Epithelial cell of prostate (primary cell): Measurements from ENCODE around the gene MAP2.
"Not testable (repeated sequence)": the region's sequence is repeated elsewhere in the genome, so short reads cannot be mapped to it uniquely, and the experiment has no call there.

Experiments used
- DNase-seq: peaks from one replicate; pipeline ENCODE4 v3.0.0-alpha.2; 2011; ENCODE audit warnings: low read depth, low spot score
- H3K27ac ChIP-seq: fragments of 450-650 bp; 2 replicates; pipeline ENCODE4 v1.5.1; 2017; ENCODE audit warnings: mild to moderate bottlenecking

MAP2 gene

GRCh38 chr2:209578394-209579001, 154.7 kb downstream of the MAP2 start:
- DNase-seq, result no peak
- H3K27ac ChIP-seq, result no peak overlapping the region

DNA sequence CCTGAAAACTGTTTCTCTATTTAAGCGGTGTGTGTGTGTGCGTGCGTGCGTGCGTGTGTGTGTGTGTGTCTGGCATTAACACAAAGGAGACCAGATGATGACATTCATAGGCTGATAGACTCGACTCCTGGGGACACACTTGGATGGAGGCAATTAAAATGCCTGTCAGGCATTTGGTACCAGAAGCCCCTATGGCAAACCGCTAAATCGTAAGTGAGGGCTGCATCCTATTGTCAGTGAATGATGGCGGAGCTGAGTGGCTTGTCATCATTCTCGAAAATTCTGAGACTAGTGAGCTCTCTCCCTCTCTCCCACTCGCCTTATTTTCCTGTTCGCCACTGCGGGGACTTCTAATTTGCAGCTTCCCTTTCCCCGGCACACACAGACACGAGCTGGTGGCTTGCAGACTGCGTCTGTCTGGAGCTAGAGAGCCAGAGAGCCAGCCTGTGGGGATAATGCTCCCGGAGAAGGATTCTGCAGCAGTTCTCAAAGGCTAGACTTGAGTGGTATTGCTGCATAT, 155.4 kb downstream of the MAP2 start:
- DNase-seq, result no peak
- no peak overlapping the region for H3K27ac ChIP-seq

DNA sequence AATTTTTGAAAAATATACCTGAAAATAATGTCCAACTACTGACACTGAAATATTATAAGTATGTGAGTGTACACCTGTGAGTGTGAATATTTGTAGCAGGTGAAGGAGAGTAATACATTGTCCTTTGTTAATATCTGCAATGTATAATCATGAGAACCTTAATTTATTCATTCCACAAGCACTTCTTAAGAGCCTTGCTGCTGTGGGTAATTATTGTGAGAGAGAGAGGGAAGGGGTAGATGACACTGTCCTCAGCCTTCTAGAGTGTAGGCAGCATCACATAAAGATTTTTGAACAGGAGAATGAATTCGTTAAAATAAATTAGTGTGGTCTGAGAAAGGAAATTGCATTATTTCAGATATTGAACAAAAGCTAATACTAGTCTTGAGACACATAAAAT, 157.2 kb downstream of the MAP2 start:
- H3K27ac ChIP-seq, result no peak overlapping the region

GRCh38 chr2:209582281-209582680, 158.4 kb downstream of the MAP2 start:
- H3K27ac ChIP-seq, result no peak overlapping the region
- DNase-seq, result no peak

More for the DNA sequence above, 157.2 kb downstream of the MAP2 start:
- DNase-seq, result no peak

GRCh38 chr2:209584472-209584871, 160.6 kb downstream of the MAP2 start:
- no peak for DNase-seq
- no peak overlapping the region for H3K27ac ChIP-seq

- H3K27ac ChIP-seq, result no peak overlapping the region
- DNase-seq, result no peak
These were observed 161.1 kb downstream of the MAP2 start for GRCh38 chr2:209584915-209585314.

- no peak for DNase-seq
- no peak overlapping the region for H3K27ac ChIP-seq
These were observed 167.2 kb downstream of the MAP2 start for GRCh38 chr2:209591021-209591420.

- DNase-seq, result no peak
- no peak overlapping the region for H3K27ac ChIP-seq
These were observed 168.3 kb downstream of the MAP2 start for GRCh38 chr2:209592106-209592505.

DNA sequence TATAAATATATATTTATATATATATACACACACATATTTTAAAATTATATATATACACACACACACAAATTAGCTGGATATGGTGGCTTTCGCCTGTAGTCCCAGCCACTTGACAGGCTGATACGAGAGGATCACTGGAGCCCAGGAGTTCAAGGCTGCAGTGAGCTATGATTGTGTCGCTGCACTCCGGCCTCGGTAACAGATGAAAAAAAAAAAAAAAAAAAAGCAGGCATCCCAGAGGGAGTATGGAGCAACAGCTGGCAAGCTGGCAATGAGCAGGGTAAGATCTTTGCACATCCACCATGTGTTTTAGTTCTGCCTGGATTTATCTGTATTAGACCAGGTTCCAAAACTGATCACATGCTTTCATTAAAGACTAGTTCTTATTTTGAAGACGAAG, 170.1 kb downstream of the MAP2 start:
- DNase-seq, result no peak
- H3K27ac ChIP-seq, result no peak overlapping the region

GRCh38 chr2:209596262-209596661, 172.4 kb downstream of the MAP2 start:
- H3K27ac ChIP-seq, result no peak overlapping the region
- no peak for DNase-seq

- DNase-seq, H3K27ac ChIP-seq: not testable (repeated sequence)
These were observed 174.4 kb downstream of the MAP2 start for GRCh38 chr2:209598227-209598626.

GRCh38 chr2:209600341-209601171, 176.7 kb downstream of the MAP2 start:
- DNase-seq, result no peak
- H3K27ac ChIP-seq, result no peak overlapping the region

- DNase-seq, result no peak
- H3K27ac ChIP-seq, result no peak overlapping the region
These were observed 177.7 kb downstream of the MAP2 start for GRCh38 chr2:209601497-209601896.

- no peak overlapping the region for H3K27ac ChIP-seq
These were observed 178.4 kb downstream of the MAP2 start for GRCh38 chr2:209602259-209602658.

DNA sequence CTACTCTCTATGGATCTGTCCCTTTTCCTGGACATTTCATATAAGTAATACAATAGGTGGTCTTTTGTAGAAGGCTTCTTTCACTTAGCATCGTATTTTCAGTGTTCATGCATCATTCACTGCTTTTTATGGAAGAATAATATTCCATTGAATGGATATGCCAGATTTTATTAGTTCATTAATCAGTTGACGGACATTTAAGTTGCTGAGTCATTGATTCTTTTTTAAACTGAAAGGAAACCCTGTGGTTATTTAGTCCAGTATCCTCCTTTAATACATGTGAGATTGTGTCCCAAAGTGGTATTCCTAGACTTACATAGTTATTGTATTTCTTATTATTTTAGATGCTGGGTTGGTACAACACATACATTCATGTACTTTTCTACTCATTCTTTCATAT, 185.7 kb downstream of the MAP2 start:
- H3K27ac ChIP-seq, result no peak overlapping the region
- no peak for DNase-seq

More at GRCh38 chr2:209602259-209602658, 178.4 kb downstream of the MAP2 start:
- no peak for DNase-seq

DNA sequence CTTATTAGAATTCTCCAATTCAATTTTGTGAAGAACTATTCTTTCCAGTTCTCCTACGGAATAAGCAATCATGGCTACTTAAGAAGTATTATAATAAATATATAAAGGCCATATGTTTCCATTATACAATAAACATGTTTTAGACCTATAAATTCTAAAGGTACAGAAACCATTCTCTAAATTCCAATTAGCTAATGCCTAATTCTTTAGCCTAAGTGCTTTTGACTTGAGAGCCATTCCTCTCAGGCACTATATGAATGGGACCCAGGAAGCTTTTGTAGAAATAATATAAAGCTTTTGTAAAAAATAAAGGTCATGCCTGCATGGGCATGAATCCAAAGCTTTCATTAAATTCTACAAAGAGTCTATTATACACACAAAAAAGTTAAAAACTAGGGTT, 186.8 kb downstream of the MAP2 start:
- no peak overlapping the region for H3K27ac ChIP-seq
- DNase-seq, result no peak

- no peak for DNase-seq
- no peak overlapping the region for H3K27ac ChIP-seq
These were observed 189.9 kb downstream of the MAP2 start for GRCh38 chr2:209613649-209614305.

DNA sequence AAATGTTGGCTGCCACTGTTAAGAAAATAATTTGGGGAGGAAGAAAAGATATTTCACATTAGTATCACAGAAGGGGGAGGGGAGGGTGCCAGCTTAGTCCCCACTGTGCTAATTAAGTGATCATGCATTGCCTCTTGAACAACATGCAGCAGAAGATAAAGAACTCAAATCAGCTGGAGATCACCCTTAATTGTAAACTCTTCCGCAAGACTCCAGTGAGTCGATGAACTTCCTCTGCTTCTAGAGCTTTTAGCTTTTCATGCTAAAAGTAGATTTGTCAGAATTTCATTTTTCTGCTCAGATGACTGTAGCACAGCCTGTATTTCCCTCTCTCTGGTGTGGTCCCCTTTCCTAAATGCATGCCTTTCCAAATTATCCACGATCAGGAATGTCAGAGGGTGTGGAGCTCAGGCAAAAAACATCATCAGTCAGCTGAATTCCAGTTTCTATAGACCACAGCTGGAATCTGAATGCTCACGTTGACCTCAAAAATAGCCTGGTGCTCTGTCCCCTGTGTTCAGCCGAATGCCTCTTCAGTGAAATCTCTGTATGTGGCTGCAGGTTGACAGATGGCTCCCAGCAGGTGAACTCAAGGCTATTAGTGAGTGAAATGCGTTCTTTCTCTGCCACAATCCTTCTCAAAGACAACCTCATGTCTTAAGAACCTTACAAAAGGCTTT, 191.0 kb downstream of the MAP2 start:
- no peak overlapping the region for H3K27ac ChIP-seq
- DNase-seq, result no peak

- no peak overlapping the region for H3K27ac ChIP-seq
- DNase-seq, result no peak
These were observed 195.9 kb downstream of the MAP2 start for GRCh38 chr2:209619782-209620181.

GRCh38 chr2:209624192-209624938, 200.5 kb downstream of the MAP2 start:
- no peak overlapping the region for H3K27ac ChIP-seq
- DNase-seq, result no peak
